ENCODE measurements around the gene MEFV. TPM values are rescaled to one million over a fixed set of nuclear protein-coding genes. Genes with fewer than 3 reads are reported as not detected.

The MEFV gene
- total and polyA plus RNA-seq, 2 donors (not counting 3 experiments of a cell fraction or from before 2014, with no cell fraction given) = not detected

DNA sequence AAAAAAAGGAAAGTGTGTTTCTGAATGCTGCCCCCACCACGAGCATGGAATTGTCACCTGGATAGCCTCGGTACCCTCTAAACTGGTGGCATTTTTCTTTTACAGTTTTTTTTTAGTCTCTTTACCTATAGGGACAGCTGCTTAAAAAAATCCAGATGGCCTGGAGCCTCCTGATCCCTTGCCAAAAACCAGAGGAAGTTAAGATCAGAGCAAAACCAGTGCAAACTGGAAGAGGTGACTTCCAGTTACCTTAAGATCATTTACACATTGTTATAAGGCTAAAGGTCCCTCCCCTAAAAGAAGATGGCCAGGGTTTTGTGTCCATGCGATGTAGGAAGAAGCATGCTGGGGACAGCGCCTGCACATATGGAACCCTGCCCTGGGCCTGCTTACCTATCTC is 3.5 kb downstream of the MEFV start:
- H3K9me1 ChIP-seq (replicated peaks; ENCODE audit: control insufficient read depth, extremely low read depth, insufficient read depth, low read length) = no peaks in the 10 kb centered on the region
- BruUV-seq (replicated peaks) = no TSS peak
- H3K79me2 ChIP-seq (ENCODE audit: control insufficient read depth, insufficient read depth, low read length) = no peaks in the 10 kb centered on the region
- CTCF ChIA-PET = no interaction called here
- no peak overlapping the region for H3K27ac ChIP-seq (ENCODE audit: insufficient read depth, low read depth, low read length)
- FAIRE-seq (no peak), DNase-seq (ENCODE audit: low read depth, low spot score) (no peak)
- TF ChIP-seq MYC (IDR thresholded peaks at IDR 0.05; ENCODE audit: low read depth, low read length) (no peak), JUN (IDR thresholded peaks at IDR 0.05; ENCODE audit: borderline replicate concordance, insufficient read depth, insufficient read length, low read depth) (no peak), CTCF (IDR thresholded peaks at IDR 0.05; ENCODE audit: extremely low read depth in 1 of 2, insufficient read depth in 1 of 2, low read depth in 1 of 2, low read length in 2 of 2) (no peak), FOS (IDR thresholded peaks at IDR 0.05; ENCODE audit: borderline replicate concordance, insufficient read depth, low read length) (no peak), POLR2AphosphoS5 (IDR thresholded peaks at IDR 0.05; ENCODE audit: insufficient read depth, low read depth, low read length) (no peak), GATA2 (IDR thresholded peaks at IDR 0.05; ENCODE audit: insufficient read depth, insufficient read length, low read depth, low read length) (no peak), EZH2 (IDR thresholded peaks at IDR 0.05; ENCODE audit: borderline replicate concordance, low read depth, low read length, severe bottlenecking) (no peak), POLR2A (IDR thresholded peaks at IDR 0.05; ENCODE audit: low read depth, low read length) (no peak)
- TF ChIP-seq, protein P1, sequence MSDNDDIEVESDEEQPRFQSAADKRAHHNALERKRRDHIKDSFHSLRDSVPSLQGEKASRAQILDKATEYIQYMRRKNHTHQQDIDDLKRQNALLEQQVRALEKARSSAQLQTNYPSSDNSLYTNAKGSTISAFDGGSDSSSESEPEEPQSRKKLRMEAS (IDR thresholded peaks at IDR 0.05; ENCODE audit: insufficient read depth, insufficient read length) = no peak
- POLR2A ChIA-PET = no interaction called here
- H3K4me1 ChIP-seq (ENCODE audit: control insufficient read depth, extremely low read depth, insufficient read depth, low read length) = no peaks in the 10 kb centered on the region
- H2AFZ ChIP-seq (ENCODE audit: low read depth, low read length) = no peak overlapping the region
- H4K20me1 ChIP-seq (replicated peaks; ENCODE audit: control insufficient read depth, extremely low read depth, insufficient read depth, low read length) = no peaks in the 10 kb centered on the region
- dilution Hi-C loops (cut with MboI; ENCODE audit: extremely low pct_ligation_motif_present, low sequenced_read_pairs) = no loop called here
- no peaks in the 10 kb centered on the region for H3K36me3 ChIP-seq (ENCODE audit: control insufficient read depth in 2 of 2, extremely low read depth in 1 of 2, insufficient read depth in 2 of 2, low read length in 2 of 2)
- peaks cover 0 to 4% of the 10 kb centered on the region in 2 experiments for H3K27me3 ChIP-seq (ENCODE audit: control insufficient read depth in 2 of 2, insufficient read depth in 2 of 2, low read length in 2 of 2)
- intact Hi-C loops (cut with micrococcal nuclease) = no loop called here
- no peak overlapping the region for H3K9ac ChIP-seq (replicated peaks; ENCODE audit: extremely low read depth, insufficient read depth, low read length)
- H3K4me3 ChIP-seq (replicated peaks in 1 of 3; ENCODE audit: insufficient read depth in 1 of 3, low read depth in 1 of 3, low read length in 3 of 3) = no peak overlapping the region
- no peak overlapping the region for H3K4me2 ChIP-seq (ENCODE audit: insufficient read depth, low read length)
- H3K9me3 ChIP-seq (replicated peaks; ENCODE audit: control insufficient read depth, insufficient read depth, low read length) = no peaks in the 10 kb centered on the region
